Upper lobe of left lung (tissue), 4 donors: ENCODE results near the gene ZNF514.

Experiments
- CTCF ChIP-seq, 6 experiments: fragments of 450-650 bp in 4 of 6; fragments of 200-600 bp in 2 of 6; sonication (generic) in 2 of 6; IDR thresholded peaks; one replicate each; pipeline ENCODE4 v1.5.1; 2016 to 2019; ENCODE audit warnings: antibody characterized with exemption in 6 of 6
- POLR2A ChIP-seq, 4 donors: fragments of 450-650 bp; IDR thresholded peaks; one replicate each; pipeline ENCODE4 v1.5.1; 2016 to 2017; ENCODE audit warnings: antibody characterized with exemption in 4 of 4, mild to moderate bottlenecking in 2 of 4
- POLR2AphosphoS5 ChIP-seq, 2 donors: sonication (generic); formaldehyde crosslinking; IDR thresholded peaks; one replicate each; pipeline ENCODE4 v1.5.1; 2017; ENCODE audit warnings: antibody characterized with exemption in 2 of 2

DNA sequence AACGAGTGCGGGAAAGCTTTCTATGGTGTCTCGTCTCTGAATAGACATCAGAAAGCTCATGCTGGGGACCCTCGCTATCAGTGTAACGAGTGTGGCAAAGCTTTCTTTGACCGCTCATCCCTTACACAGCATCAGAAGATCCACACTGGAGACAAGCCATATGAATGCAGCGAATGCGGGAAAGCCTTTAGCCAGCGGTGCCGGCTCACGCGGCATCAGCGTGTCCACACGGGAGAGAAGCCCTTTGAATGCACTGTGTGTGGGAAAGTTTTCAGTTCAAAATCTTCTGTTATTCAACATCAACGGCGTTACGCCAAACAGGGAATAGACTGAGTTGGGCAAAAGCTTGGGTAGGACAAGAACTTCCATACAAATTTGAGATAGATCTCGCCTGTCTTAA lies 22.1 kb upstream of the ZNF514 start:
- TF ChIP-seq POLR2A (IDR thresholded peaks at IDR 0.05) (no peak), POLR2AphosphoS5 (IDR thresholded peaks at IDR 0.05) (no peak), CTCF (IDR thresholded peaks at IDR 0.05) (no peak)
